GM21423 (cell line): Measurements from ENCODE around the gene MLC1.

Experiments used
- ATAC-seq: cut with Tn5 transposase; IDR thresholded peaks from one replicate; pipeline ENCODE4 v1.9.1; 2021; ENCODE audit warnings: mild to moderate bottlenecking, moderate library complexity; ENCODE audit not compliant: unreplicated experiment

MLC1 gene

DNA sequence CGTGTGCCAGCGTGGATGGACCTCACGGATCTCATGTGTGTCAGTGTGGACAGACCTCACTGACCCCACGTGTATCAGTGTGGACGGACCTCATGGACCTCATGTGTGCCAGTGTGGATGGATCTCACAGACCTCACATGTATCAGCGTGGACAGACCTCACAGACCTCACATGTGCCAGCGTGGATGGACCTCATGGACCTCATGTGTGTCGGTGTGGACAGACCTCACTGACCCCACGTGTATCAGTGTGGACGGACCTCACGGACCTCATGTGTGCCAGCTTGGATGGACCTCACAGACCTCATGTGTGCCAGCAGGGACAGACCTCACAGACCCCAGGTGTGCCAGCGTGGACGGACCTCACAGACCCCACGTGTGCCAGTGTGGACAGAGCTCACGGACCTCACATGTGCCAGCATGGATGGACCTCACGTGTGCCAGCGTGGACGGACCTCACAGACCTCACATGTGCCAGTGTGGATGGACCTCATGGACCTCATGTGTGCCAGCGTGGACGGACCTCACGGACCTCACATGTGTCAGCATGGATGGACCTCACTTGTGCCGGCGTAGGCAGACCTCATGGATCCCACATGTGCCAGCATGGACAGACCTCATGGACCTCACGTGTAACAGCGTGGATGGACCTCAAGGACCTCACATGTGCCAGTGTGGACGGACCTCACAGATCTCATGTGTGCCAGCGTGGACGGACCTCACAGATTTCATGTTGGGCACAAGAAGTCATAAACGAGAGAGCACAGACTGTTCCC lies 45.4 kb downstream of the MLC1 start:
- no peak for ATAC-seq

DNA sequence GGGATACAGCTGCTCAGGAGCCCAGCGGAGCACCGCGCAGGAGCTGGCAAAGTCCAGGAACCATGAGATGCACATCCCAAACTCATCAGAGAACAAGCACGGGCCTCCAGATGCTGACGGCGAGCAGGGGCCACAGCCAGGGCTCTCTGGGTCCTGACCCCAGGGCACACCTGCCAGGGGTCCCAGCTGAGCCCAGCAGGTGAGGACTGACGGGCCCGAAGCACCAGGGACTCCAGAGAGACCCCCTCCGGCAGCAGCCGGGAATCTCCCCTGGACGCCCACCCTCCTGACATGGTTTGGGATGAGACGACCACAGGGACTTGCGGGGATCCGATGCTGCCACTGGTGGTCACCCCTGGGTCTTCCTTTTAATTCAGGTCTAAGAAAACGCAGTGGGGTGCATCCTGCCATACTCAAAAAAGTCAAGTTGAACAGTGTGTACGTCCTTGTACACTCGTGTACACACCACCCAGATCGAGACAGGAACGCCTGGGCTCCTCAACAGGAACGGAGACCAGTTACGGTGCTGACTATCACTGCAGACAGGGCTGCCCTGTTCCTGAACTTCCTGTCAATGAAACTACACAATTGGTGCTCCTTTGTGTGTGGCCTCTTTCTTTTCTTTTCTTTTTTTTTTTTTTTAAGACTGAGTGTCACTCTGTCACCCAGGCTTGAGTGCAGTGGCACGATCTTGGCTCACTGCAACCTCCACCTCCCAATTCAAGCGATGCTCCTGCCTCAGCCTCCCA lies 49.1 kb downstream of the MLC1 start:
- ATAC-seq = no peak

DNA sequence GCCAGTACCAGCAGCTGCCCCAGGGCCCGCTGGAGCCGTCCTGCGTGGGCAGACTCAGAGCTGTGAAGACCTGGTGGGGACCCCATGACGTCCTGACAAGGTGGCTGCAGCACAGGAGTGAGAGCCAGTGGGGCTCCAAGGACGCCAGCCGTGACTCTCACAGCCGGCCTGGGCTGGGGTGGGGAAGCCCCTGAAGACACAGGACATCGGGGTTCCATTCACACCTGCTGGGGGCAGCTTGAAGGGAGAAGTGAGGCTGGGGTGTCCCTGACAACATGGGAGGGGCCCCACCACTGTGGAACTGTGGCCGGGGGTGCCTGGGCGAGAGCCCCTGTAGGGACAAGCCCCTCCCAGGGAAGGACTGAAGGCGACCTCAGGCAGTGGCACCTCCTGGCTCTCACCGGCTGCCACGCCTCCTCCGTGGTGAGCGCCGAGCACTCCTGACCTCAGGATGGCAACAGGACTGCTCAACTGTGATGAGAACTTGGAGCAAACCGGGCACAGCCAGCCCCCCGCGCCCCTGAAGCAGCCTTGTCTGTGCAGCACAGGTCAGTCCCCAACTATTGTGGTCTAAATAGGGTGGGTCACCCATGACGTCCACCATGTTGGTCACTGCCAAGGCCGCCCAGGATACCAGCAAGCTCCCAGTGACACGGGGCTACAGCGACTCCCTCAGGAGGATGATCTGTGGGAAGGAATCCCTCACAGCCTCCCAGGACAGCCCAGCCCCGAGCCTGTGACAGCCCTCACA lies 49.9 kb downstream of the MLC1 start:
- ATAC-seq = no peak

DNA sequence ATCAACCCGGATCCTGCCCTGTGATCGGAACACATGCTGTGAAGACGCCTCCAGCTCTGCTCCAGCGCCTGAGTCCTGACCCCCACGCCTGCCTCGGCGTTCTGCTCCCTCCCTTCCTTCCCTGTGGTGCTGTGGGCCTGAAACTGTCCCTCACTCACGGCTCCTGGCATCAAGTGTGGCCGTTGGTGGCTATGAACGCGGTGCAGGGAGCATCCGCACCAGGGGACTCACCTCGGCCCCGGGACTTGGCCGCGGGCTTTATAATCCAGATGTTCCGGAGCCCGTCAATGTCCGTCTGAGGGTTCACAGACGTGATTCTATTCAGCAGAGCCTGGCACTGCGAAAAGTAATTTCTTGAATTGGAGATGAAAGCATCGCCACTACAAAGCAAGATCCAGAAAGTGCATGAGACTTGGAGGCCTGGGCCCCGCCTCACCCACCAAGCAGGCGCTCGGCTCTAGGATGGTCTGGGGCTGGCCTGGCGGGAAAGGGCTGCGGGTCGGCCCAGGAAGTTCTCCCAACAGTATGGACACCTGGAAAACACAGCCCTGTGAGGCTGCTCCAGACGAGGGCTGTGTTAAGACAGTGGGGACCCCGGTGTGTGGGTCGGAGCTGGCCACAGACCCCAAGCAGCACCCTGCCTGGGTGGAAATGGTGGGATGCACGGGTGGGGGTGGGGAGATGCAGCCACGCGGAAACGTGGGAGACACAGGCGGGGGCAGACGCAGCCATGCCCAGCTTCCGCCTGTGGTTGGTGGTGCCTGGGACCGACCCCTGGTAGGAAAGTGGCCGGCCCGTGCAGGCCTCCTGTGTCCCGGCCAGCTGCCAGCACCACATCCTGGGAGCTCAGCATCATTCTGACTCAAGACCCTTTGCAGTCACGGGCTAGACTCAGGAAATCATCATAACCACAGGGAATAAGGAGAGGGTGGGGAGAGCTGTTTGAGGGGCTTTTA lies 50.8 kb downstream of the MLC1 start:
- no peak for ATAC-seq

DNA sequence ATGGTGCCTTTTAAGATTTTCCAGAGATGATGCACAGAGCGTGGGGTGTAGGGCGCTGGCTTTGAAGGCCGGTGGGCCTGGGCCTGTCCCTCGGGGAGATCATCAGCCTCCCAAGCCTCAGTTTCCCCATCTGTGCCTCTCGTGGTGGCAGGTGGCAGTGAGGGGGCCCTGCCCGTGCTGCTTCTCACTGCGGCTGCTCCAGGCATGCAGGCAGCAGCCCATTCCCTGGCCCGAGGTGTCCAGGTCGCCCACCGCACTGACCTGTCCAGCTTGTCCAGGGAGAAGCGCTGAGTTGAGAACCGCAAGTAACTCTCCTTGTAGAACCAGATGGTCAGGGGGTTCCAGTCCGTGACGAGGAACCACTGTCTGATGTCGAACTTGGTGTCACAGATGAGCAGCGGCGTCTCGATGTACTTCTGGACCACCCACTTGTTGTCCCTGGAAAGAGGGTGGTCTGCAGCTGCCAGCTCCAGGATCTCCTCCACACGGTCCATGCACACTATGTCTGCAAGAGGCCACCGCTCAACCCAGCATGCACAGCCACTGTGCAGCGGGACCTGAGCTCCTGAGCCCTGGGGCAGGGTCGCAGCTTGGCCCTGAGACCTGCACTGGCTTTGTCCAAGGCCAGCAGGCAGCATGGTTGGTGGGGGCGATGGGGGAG lies 52.2 kb downstream of the MLC1 start:
- ATAC-seq = no peak

DNA sequence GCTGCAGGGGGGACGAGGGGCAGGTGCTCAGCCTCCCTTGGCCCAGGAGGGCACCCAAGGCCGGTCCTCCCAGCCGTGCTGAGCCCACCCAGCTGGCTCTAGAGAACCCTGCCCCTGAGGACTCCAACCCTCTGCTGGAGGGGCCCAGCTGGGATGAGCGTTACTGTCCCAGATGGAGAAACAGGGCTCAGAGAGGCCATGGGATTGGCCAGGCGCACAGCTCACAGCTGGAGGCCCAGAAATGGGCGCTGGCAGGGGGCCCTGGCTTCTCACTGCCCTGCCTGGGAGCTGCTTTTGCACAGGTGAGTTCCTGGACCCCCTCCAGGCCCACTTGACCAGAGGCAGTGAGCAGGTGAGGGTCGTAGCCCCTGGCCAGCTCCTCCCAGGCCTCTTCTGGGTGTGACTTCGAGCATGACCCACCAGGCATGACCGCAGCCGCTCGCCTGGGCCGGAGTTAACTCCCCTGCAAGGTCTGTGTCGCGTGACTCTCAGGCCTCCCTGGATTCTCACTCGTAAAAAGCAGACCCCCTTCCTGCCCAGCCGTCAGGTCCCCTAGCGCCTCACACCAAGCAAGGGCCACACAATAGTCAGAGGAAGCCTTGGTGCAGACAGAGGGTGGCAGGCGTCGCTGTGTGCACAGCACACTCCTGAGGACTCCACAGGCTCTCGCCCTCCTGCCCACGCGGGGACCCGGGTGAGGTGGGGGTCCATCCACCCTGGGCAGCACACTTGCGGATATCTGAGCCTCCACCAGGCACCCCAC lies 52.9 kb downstream of the MLC1 start:
- ATAC-seq = no peak

DNA sequence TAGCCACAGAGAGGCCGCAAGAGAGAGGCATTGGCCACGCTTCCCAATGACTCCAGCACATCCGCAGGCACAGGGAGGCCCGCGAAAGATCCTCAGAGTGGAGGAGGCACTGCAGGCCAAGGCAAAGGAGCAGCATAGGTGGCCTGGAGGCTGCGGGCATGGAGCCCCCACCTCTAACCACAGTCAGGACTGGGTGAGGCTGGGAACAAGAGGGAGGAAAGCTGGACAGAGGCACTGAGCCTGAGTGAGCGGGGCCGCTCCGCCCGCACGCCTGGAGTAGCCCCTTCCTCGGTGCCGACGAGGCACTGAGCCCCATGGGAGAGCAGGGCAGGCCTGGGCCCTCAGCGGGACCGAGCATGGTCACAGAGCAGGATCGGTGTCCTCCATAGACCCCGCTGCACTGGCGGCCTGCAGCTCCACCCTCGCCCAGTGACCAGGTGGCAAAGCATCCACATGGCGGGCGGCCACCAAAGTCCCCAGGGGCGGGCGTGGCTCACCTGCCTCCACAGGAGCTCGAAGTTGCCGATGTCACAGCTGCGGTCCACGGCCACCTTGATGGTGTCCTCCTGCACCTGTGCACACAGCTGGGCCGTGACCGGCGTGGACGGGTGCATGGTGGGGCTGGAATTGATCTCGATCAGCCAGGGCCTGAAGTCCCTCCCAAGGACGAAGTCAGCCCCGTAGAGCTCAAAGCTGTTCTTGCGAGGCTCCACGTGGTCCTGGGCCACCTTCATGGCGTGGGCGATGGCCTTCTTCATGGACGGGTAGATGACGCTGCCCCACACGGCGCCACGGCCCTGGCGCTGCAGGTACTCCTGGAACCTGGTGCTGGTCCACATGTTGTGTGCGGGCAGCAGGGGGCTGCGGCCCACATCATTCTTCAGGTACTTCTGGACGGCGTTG lies 53.8 kb downstream of the MLC1 start:
- no peak for ATAC-seq

DNA sequence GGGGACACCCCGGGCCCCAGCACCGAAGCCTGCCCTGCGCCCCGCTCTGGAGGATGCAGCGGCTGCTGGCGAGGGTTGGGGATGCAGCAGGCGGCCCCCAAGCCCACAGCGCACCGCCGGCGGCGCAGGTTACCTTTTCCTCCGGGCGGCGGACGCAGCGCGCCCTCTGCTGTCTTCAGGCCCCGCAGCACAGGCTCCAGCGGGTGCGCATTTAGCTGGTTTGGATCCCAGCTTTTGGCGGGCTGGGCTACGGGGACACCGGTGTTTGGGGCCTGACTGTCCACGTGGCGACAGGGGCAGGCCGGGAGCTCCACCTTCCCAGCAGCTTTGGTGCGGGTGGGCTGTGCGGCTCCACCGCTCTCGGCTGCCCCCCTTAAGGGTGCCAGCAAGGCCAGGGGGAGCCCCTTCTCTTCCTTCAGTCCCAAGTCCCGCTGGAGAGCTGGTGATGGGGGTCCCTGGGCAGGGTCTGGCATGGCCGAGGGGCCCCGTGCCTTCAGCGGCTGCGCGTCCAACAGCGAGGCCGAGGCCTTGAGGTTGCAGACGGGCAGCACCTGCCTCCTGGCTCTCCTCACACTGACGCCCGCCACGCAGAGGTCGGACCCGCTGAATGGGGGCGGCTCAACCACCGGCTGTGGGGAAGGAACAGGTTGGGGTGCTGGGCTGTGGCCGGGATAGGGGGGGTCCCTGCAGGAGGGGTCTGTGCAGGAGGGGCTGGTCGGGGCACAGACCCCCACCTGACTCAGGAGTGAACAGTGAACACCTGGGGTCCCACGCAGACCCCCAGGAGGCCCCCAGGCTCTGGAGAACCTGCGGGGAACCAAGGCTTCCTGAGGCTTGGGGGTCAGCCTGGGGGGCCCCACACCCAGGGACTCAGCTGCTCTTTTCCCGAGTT lies 54.7 kb downstream of the MLC1 start:
- ATAC-seq = peak; percentile 58

DNA sequence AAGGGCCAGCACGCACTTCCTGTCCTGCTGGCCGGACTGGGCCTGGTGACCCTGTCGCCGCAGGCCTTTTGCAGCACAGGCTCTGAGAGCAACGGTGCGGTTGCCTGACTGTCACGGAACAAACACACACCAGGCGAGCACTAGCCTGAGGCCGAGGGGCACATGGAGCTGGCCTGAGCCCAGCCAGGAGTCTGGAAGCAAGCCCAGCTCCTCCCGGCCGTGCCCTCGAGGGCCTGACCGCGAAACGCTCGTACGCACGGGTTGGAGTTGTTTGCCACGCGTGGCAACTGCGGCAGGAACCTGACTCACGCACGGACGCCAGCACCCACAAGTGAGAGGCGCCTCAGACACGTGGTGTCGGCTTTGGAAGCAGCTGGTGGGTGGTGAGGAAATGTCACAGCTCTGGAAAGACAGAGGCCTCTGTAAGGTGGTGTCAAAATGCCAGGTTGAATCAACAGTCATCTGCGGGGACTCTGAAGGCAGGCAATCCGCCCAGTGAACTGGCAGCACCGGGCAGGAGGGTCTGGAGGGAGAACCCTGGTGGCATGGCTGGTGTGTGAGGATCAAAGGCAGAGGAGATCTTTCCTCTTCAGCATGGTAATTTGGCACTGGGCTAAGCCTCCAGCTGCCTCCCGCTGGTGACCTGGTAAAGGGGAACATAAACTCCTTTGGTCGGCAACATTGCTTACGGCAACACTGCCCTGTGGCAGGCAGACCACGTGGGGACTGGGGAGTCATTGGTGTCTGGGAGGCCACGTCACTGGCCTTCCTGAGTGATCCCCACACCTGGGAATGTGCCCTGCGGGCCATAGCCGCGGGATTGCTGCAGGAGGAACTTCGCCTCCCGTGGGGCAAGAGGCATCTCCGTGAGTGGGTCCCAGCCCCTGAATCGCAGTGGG lies 57.3 kb downstream of the MLC1 start:
- no peak for ATAC-seq

DNA sequence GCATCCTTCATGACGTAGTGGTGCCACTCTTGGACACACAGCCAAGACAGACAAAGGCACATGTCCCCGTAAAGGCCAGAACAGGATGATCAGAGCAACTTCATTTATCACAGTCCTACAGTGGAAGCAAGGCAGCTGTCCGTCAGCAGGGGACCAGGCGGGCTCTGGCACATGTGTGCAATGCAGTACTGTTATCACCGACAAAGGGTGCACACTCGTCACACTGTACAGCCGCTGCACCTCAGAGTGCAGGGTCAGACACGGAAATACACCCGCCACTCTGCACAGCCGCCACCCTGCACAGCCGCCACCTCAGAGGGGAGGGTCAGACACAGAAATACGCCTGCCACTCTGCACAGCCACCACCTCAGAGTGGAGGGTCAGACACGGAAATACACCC lies 59.2 kb downstream of the MLC1 start:
- ATAC-seq = no peak

DNA sequence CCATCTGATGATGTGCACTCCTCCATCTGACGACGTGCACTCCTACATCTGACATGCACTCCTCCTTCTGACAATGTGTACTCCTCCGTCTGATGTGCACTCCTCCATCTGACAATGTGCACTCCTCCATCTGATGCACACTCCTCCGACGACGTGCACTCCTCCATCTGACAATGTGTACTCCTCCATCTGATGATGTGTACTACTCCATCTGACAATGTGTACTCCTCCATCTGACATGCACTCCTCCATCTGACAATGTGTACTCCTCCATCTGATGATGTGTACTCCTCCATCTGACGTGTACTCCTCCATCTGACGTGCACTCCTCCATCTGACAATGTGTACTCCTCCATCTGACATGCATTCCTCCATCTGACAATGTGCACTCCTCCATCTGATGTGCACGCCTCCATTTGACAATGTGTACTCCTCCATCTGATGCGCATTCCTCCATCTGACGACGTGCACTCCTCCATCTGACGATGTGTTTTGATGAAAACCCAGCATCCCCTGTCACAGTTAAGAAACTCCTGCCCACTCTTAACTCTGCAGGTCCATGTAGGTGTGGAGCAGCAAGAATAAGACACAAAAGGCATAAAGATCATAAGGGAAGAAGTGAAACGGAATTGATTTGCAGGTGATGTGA lies 62.9 kb downstream of the MLC1 start:
- no peak for ATAC-seq

DNA sequence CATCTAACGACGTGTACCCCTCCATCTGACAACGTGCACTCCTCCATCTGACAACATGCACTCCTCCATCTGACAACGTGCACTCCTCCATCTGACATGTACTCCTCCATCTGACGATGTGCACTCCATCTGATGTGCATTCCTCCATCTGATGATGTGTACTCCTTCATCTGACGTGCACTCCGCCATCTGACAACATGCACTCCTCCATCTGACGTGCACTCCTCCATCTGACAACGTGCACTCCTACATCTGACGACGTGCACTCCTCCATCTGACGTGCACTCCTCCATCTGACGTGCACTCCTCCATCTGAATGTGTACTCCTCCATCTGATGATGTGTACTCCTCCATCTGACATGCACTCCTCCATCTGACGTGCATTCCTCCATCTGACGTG lies 64.6 kb downstream of the MLC1 start:
- no peak for ATAC-seq

DNA sequence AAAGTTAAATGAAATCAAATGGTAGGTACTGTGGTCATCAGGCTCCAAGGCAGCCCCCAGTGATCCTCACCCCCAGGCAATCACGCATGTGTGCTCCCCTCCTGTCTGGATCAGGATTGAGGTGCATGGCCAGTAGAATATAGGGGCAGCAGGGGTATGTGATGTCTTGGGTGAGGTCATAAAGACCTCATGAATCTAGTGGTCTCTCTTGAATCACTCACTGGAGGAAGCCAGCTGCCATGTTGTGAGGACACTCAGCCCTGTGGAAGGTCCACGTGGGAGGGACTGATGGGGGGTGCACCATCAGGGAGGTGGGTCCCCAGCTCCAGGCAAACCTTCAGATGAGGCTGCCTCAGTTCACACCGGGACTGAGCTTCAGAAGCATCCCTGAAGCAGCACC lies 65.9 kb downstream of the MLC1 start:
- no peak for ATAC-seq

DNA sequence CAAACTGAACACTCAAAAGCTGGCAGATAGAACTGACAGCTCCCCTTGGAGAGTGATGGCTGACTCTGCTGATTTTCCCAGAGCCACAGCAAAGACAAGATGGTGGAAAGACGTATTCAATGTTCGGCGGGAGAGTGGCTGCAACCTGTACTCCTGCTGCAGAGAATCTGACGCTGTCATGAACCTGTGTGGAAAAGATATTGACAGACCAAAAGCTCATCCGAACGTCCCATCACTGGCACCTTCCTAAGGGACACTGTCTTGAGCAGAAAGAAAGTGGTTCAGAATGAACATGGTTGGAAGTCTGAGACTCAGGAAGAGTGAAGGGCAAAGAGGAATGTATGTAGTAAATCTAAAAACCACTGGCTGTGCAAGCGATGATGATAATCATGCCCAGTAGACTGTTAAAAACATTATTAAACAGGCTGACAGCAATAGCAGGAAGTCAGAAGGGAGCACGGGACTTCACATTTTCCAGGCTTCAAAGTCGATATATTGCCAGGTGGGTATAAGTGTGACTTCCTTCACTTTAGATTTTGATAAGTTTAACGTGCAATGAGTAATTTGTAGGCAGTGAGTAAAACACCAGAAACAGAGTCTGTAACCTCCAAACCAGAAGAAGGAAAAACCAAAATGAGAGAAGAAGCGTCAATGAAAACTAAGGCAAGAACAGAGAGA lies 66.5 kb downstream of the MLC1 start:
- ATAC-seq = no peak

DNA sequence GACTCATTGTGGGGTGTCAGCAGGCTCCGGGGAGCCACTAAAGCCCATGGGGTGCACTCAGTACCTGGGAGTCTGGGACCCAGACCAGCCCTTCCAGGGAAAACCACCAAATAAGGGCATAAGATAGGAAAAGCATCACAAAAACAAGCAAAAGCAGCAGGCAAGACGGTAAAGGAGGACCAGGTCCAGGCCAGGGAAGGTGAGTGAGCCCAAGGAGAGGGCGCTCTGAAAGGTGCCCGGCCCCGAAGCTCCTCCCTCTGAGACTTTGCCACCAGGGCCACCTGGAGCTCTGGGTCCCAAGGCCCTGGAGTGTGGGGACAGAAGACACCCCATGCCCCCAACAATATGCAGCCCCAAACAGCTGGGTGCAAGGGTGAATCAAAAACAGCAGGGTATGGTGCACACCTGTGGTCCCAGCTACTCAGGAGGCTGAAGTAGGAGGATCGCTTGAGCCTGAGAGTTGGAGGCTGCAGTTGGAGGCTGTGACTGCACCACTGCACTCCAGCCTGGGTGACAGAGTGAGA lies 67.5 kb downstream of the MLC1 start:
- no peak for ATAC-seq
